IMR-90 (cell line): ENCODE results near the gene MEGF9. TPM values are rescaled to one million over a fixed set of nuclear protein-coding genes. Genes with fewer than 3 reads are reported as not detected.

Experiments
- ATAC-seq: fragments of 200-7000 bp; cut with Tn5 transposase; 2 replicates; pipeline ENCODE4 v1.9.1; 2020; ENCODE audit warnings: low read depth, mild to moderate bottlenecking, moderate library complexity
- BruUV-seq: library from RNA; stranded (reverse); fragments of 400-500 nt; replicated peaks from 2 replicates; lab custom pipeline; 2021; lab: Mats Ljungman, UMichigan
- CTCF ChIA-PET: fragments of 300-600 bp; formaldehyde crosslinking; extraction: SDS; loops from one replicate; lab custom pipeline; 2021; ENCODE audit warnings: antibody characterized with exemption; lab: Yijun Ruan, JAX
- POLR2A ChIA-PET: fragments of 300-600 bp; sonication (Branson Sonifier 250); formaldehyde crosslinking; loops from one replicate; lab custom pipeline; 2022; ENCODE audit warnings: antibody characterized with exemption; ENCODE audit not compliant: unreplicated experiment; lab: Charles Lee
- DNase-seq: peaks from one replicate; pipeline ENCODE4 v3.0.0; 2013
- H2AFZ ChIP-seq: replicated peaks from 2 replicates; pipeline ENCODE3; 2013; ENCODE audit warnings: low read length, mild to moderate bottlenecking; ENCODE audit not compliant: poor library complexity
- H2AK5ac ChIP-seq: 2 replicates; pipeline ENCODE4 v1.6.1; 2013; ENCODE audit warnings: low read depth, low read length, inconsistent platforms
- H2AK9ac ChIP-seq: replicated peaks from 2 replicates; pipeline ENCODE3; 2013; ENCODE audit warnings: mild to moderate bottlenecking, low read depth, low read length, moderate library complexity; ENCODE audit not compliant: poor library complexity
- H2BK120ac ChIP-seq: 2 replicates; pipeline ENCODE4 v1.6.1; 2013; ENCODE audit warnings: low read depth, low read length, inconsistent platforms
- H2BK15ac ChIP-seq: 3 replicates; pipeline ENCODE4 v1.6.1; 2013; ENCODE audit warnings: low read depth, low read length, inconsistent platforms
- H2BK20ac ChIP-seq: 2 replicates; pipeline ENCODE4 v1.6.1; 2013; ENCODE audit warnings: low read depth, mild to moderate bottlenecking, inconsistent platforms, low read length, moderate library complexity
- H2BK5ac ChIP-seq: 2 replicates; pipeline ENCODE4 v1.6.1; 2013; ENCODE audit warnings: mild to moderate bottlenecking, low read depth, low read length, inconsistent platforms; ENCODE audit not compliant: poor library complexity, severe bottlenecking
- H3K14ac ChIP-seq: replicated peaks from 2 replicates; pipeline ENCODE4 v1.6.1; 2013; ENCODE audit warnings: low read depth, low read length, inconsistent platforms
- H3K18ac ChIP-seq: 2 replicates; pipeline ENCODE4 v1.6.1; 2013; ENCODE audit warnings: low read depth, low read length, control low read depth
- H3K23ac ChIP-seq: 2 replicates; pipeline ENCODE4 v1.6.1; 2013; ENCODE audit warnings: low read depth, low read length, inconsistent platforms
- H3K27ac ChIP-seq: 2 replicates; pipeline ENCODE4 v1.5.1; 2013; ENCODE audit warnings: mild to moderate bottlenecking, control low read depth, low read length; ENCODE audit not compliant: insufficient read depth
- H3K27me3 ChIP-seq: 2 replicates; pipeline ENCODE4 v1.6.1; 2013; ENCODE audit warnings: low read length; ENCODE audit not compliant: control insufficient read depth, insufficient read depth
- H3K36me3 ChIP-seq: 2 replicates; pipeline ENCODE4 v1.6.1; 2013; ENCODE audit warnings: low read length, mixed read lengths; ENCODE audit not compliant: control insufficient read depth, insufficient read depth
- H3K4ac ChIP-seq: 2 replicates; pipeline ENCODE4 v1.6.1; 2013; ENCODE audit warnings: low read depth, low read length, inconsistent platforms
- H3K4me1 ChIP-seq: 2 replicates; pipeline ENCODE4 v1.6.1; 2013; ENCODE audit warnings: low read length, mixed read lengths; ENCODE audit not compliant: control insufficient read depth, insufficient read depth
- H3K4me2 ChIP-seq: 2 replicates; pipeline ENCODE4 v1.6.1; 2013; ENCODE audit warnings: low read depth, mild to moderate bottlenecking, control low read depth, low read length, moderate library complexity
- H3K4me3 ChIP-seq: 2 replicates; pipeline ENCODE4 v1.5.1; 2013; ENCODE audit warnings: low read depth, mild to moderate bottlenecking, control low read depth, low read length, moderate library complexity; ENCODE audit not compliant: insufficient read depth
- H3K56ac ChIP-seq: 2 replicates; pipeline ENCODE4 v1.6.1; 2013; ENCODE audit warnings: low read length, inconsistent platforms; ENCODE audit not compliant: insufficient read depth; ENCODE audit errors: extremely low read depth
- H3K79me1 ChIP-seq, 2 experiments: 2 replicates each; pipeline ENCODE4 v1.6.1; 2013; ENCODE audit warnings: low read length in 2 of 2, inconsistent platforms in 1 of 2, low read depth in 1 of 2
- H3K9ac ChIP-seq: 2 replicates; pipeline ENCODE4 v1.6.1; 2013; ENCODE audit warnings: low read depth, low read length, control low read depth
- H3K9me1 ChIP-seq: 2 replicates; pipeline ENCODE4 v1.6.1; 2013; ENCODE audit warnings: low read length, inconsistent platforms; ENCODE audit not compliant: insufficient read depth
- H3K9me3 ChIP-seq: 2 replicates; pipeline ENCODE4 v1.6.1; 2013; ENCODE audit warnings: low read length; ENCODE audit not compliant: control insufficient read depth, insufficient read depth
- H4K20me1 ChIP-seq: 2 replicates; pipeline ENCODE4 v1.6.1; 2013; ENCODE audit warnings: low read length, inconsistent platforms; ENCODE audit not compliant: insufficient read depth
- H4K5ac ChIP-seq: 2 replicates; pipeline ENCODE4 v1.6.1; 2013; ENCODE audit warnings: mild to moderate bottlenecking, low read depth, low read length, control low read depth
- H4K8ac ChIP-seq, 2 experiments: 2 replicates each; pipeline ENCODE4 v1.6.1; 2013; ENCODE audit warnings: low read depth in 2 of 2, low read length in 2 of 2, control low read depth in 1 of 2, inconsistent platforms in 1 of 2
- H4K91ac ChIP-seq: 2 replicates; pipeline ENCODE4 v1.6.1; 2013; ENCODE audit warnings: low read depth, low read length, inconsistent platforms; ENCODE audit not compliant: insufficient read depth
- BHLHE40 ChIP-seq: fragments of 150-350 bp; IDR thresholded peaks from 2 replicates; pipeline ENCODE4 v1.6.1; 2016; ENCODE audit warnings: mild to moderate bottlenecking, low read depth, low read length
- CHD1 ChIP-seq: IDR thresholded peaks from 2 replicates; pipeline ENCODE4 v1.6.1; 2012; ENCODE audit warnings: low read depth, low read length, improper control_type of control experiment
- FOS ChIP-seq: fragments of 150-350 bp; IDR thresholded peaks from 2 replicates; pipeline ENCODE4 v1.6.1; 2016; ENCODE audit warnings: low read depth, low read length
- MAZ ChIP-seq: IDR thresholded peaks from 2 replicates; pipeline ENCODE4 v1.6.1; 2012; ENCODE audit warnings: low read depth, mild to moderate bottlenecking, low read length, improper control_type of control experiment, moderate library complexity, borderline replicate concordance
- POLR2A ChIP-seq: IDR thresholded peaks from 2 replicates; pipeline ENCODE4 v1.6.1; 2012; ENCODE audit warnings: mild to moderate bottlenecking, low read depth, low read length
- RAD21 ChIP-seq: IDR thresholded peaks from 2 replicates; pipeline ENCODE4 v1.6.1; 2012; ENCODE audit warnings: low read length, improper control_type of control experiment
- RCOR1 ChIP-seq: IDR thresholded peaks from 2 replicates; pipeline ENCODE4 v1.6.1; 2012; ENCODE audit warnings: mild to moderate bottlenecking, low read length, improper control_type of control experiment; ENCODE audit not compliant: insufficient replicate concordance
- RFX5 ChIP-seq: IDR thresholded peaks from 2 replicates; pipeline ENCODE4 v1.8.0; 2012; ENCODE audit warnings: low read depth, mild to moderate bottlenecking, low read length, moderate library complexity
- SMC3 ChIP-seq: fragments of 150-350 bp; IDR thresholded peaks from 2 replicates; pipeline ENCODE4 v1.6.1; 2016; ENCODE audit warnings: low read depth, mild to moderate bottlenecking, antibody characterized with exemption, low read length, moderate library complexity
- USF2 ChIP-seq: fragments of 150-350 bp; IDR thresholded peaks from 2 replicates; pipeline ENCODE4 v1.6.1; 2017; ENCODE audit warnings: mild to moderate bottlenecking, antibody characterized with exemption, low read length, low read depth
- WGBS, 2 experiments: methylation state at CpG; one replicate each; pipeline versions ENCODE4 v1.1.5 to v1.1.7; 2013; ENCODE audit warnings: missing lambda C conversion rate in 2 of 2; ENCODE audit not compliant: insufficient read length in 1 of 2; ENCODE audit errors: extremely low coverage in 2 of 2; 5-methylcytosine and 5-hydroxymethylcytosine counted together
- dilution Hi-C: fragments of 300-500 bp; cut with HindIII; formaldehyde crosslinking; loops from one replicate; pipeline ENCODE4 v1.14.3; 2018; ENCODE audit warnings: low sequenced_read_pairs; ENCODE audit not compliant: unreplicated experiment
- in situ Hi-C: fragments of 300-500 bp; cut with MboI; formaldehyde crosslinking; loops from 3 replicates; pipeline ENCODE4 v1.14.3; 2019; ENCODE audit warnings: low sequenced_read_pairs, inconsistent platforms, mixed read lengths
- intact Hi-C: fragments of 100-400 bp; cut with micrococcal nuclease; formaldehyde crosslinking; loops from 2 replicates; pipeline ENCODE4 v1.10.0; 2022
- polyA plus RNA-seq, 3 experiments: library from polyadenylated mRNA; depleted of rRNA; stranded (reverse); fragments of >200 nt; gene quantifications; 2 replicates each; pipeline ENCODE4 v1.2.3, GENCODE V29; 2012; ENCODE audit warnings: low replicate concordance in 1 of 3
- total RNA-seq: library from RNA; depleted of rRNA; stranded (reverse); fragments of >200 nt; gene quantifications from 2 replicates; pipeline ENCODE4 v1.2.3, GENCODE V29; 2012
- TF ChIP-seq, protein P1 (sequence below): conservative IDR thresholded peaks from 2 replicates; pipeline ENCODE4 v1.5.1; 2012; ENCODE audit warnings: mild to moderate bottlenecking, low read depth, low read length, improper control_type of control experiment

Gene MEGF9
- total and polyA plus RNA-seq, 2 of the 4 experiments (the other 2 are of a cell fraction) = 3.4 TPM

DNA sequence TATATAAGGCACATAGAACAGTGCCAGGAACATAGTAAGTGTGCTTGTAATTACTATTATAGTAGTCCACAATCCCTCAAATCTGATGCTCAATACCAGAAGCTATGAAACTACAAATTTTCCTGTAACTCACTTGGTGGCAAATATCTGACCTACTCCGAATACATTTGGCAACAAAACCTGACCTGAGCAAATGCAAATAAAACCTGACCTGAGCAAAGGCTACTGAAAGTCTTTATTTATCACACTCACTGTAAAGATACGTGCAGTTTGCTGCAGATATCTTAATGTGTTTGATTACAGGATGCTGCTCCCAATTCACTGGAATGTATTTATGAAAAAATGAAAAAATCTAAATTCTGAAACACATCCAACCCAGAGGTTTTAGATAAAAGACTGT is 7.1 kb downstream of the MEGF9 start:
- Histone ChIP-seq H3K4me1 (peaks cover 5% of the 10 kb centered on the region), H2BK15ac (no peak overlapping the region), H2BK5ac (no peak overlapping the region), H4K91ac (no peak overlapping the region), H2AK9ac (no peak overlapping the region), H3K4me2 (no peak overlapping the region), H2BK120ac (no peak overlapping the region), H3K56ac (no peak overlapping the region), H3K9me1 (peaks cover 3% of the 10 kb centered on the region; the same call in 1 of the 2 replicates), H4K5ac (no peak overlapping the region), H3K79me1 (peaks cover 11 to 38% of the 10 kb centered on the region in 2 experiments; a peak in 3 of 4 replicates), H3K4ac (no peak overlapping the region), H3K9me3 (no peaks in the 10 kb centered on the region), H2AFZ (no peak overlapping the region), H3K4me3 (no peak overlapping the region), H3K27me3 (no peaks in the 10 kb centered on the region), H3K36me3 (no peaks in the 10 kb centered on the region), H4K20me1 (no peaks in the 10 kb centered on the region), H3K18ac (no peak overlapping the region), H4K8ac (no peak overlapping the region), H3K14ac (no peak overlapping the region), H3K27ac (no peak overlapping the region), H2AK5ac (no peak overlapping the region), H3K23ac (no peak overlapping the region), H2BK20ac (no peak overlapping the region), H3K9ac (no peak overlapping the region)
- no peak for TF ChIP-seq RFX5
- TF ChIP-seq BHLHE40 = no peak
- TF ChIP-seq CHD1 = no peak
- no peak for TF ChIP-seq POLR2A
- no peak for TF ChIP-seq RAD21
- TF ChIP-seq MAZ = no peak
- no peak for TF ChIP-seq FOS
- TF ChIP-seq USF2 = no peak
- no peak for TF ChIP-seq SMC3
- no peak for TF ChIP-seq RCOR1
- TF ChIP-seq, protein P1, sequence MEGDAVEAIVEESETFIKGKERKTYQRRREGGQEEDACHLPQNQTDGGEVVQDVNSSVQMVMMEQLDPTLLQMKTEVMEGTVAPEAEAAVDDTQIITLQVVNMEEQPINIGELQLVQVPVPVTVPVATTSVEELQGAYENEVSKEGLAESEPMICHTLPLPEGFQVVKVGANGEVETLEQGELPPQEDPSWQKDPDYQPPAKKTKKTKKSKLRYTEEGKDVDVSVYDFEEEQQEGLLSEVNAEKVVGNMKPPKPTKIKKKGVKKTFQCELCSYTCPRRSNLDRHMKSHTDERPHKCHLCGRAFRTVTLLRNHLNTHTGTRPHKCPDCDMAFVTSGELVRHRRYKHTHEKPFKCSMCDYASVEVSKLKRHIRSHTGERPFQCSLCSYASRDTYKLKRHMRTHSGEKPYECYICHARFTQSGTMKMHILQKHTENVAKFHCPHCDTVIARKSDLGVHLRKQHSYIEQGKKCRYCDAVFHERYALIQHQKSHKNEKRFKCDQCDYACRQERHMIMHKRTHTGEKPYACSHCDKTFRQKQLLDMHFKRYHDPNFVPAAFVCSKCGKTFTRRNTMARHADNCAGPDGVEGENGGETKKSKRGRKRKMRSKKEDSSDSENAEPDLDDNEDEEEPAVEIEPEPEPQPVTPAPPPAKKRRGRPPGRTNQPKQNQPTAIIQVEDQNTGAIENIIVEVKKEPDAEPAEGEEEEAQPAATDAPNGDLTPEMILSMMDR = no peak
- CTCF ChIA-PET = interaction anchor here (1.3 to 1.5 kb wide), 2 partner anchors 9 to 87 kb away, joined by 4 read pairs; no protein-coding TSS in a partner anchor
- BruUV-seq = no TSS peak
- WGBS, 2 experiments = no CpG with 5 or more reads among the region's 2 CpGs
- no peak for DNase-seq
- dilution Hi-C loops = no loop called here
- ATAC-seq = no peak
- POLR2A ChIA-PET = no interaction called here
- in situ Hi-C loops = no loop called here
- intact Hi-C loops = no loop called here
